HL-60 (cell line): ENCODE results near the gene FAM229A.

ENCODE experiments used
- CTCF ChIP-seq: IDR thresholded peaks from one replicate; pipeline ENCODE4 v1.5.1; 2011; ENCODE audit warnings: low read length, control low read depth, inconsistent platforms; ENCODE audit not compliant: insufficient read depth
- POLR2AphosphoS5 ChIP-seq: IDR thresholded peaks from 2 replicates; pipeline ENCODE4 v1.6.1; 2012; ENCODE audit warnings: low read depth
- REST ChIP-seq: IDR thresholded peaks from 2 replicates; pipeline ENCODE4 v1.6.1; 2012; ENCODE audit warnings: low read depth; ENCODE audit not compliant: insufficient replicate concordance
- SPI1 ChIP-seq: IDR thresholded peaks from 2 replicates; pipeline ENCODE4 v1.6.1; 2012; ENCODE audit warnings: low read depth, mild to moderate bottlenecking, borderline replicate concordance

GRCh38 chr1:32332290-32333079 lies 29.8 kb downstream of the FAM229A start:
- TF ChIP-seq CTCF (no peak), REST (no peak), POLR2AphosphoS5 (no peak), SPI1 (no peak)
